Upper lobe of left lung (tissue), 6 donors: ENCODE measurements around the gene PHACTR1. TPM values are rescaled to one million over a fixed set of nuclear protein-coding genes. Genes with fewer than 3 reads are reported as not detected.

ENCODE experiments used
- ATAC-seq, 2 donors: fragments of 200-7000 bp; cut with Tn5 transposase; one replicate each; pipeline ENCODE4 v1.9.1; 2022; ENCODE audit warnings: mild to moderate bottlenecking in 2 of 2, moderate library complexity in 2 of 2; ENCODE audit not compliant: low FRiP score in 2 of 2
- DNase-seq, 2 donors: peaks; one replicate each; pipeline ENCODE4 v3.0.0-alpha.2; 2019 to 2020
- H3K27ac ChIP-seq, 4 donors: fragments of 200-600 bp; sonication (generic); one replicate each; pipeline ENCODE4 v1.5.1; 2016 to 2019
- H3K27me3 ChIP-seq, 4 donors: fragments of 200-600 bp; sonication (generic); one replicate each; pipeline ENCODE4 v1.5.1; 2017 to 2019
- H3K36me3 ChIP-seq, 4 donors: fragments of 200-600 bp; sonication (generic); one replicate each; pipeline ENCODE4 v1.5.1; 2016 to 2019
- H3K4me1 ChIP-seq, 4 donors: fragments of 200-600 bp; sonication (generic); one replicate each; pipeline ENCODE4 v1.5.1; 2018 to 2019
- H3K4me3 ChIP-seq, 4 donors: fragments of 200-600 bp; sonication (generic); one replicate each; pipeline ENCODE4 v1.5.1; 2017 to 2019; ENCODE audit warnings: mild to moderate bottlenecking in 2 of 4, moderate library complexity in 1 of 4
- H3K9me3 ChIP-seq, 4 donors: fragments of 200-600 bp; sonication (generic); one replicate each; pipeline ENCODE4 v1.5.1; 2018 to 2019
- CTCF ChIP-seq, 6 experiments: fragments of 450-650 bp in 4 of 6; fragments of 200-600 bp in 2 of 6; sonication (generic) in 2 of 6; IDR thresholded peaks; one replicate each; pipeline ENCODE4 v1.5.1; 2016 to 2019; ENCODE audit warnings: antibody characterized with exemption in 6 of 6
- EP300 ChIP-seq, 4 donors: sonication (generic); formaldehyde crosslinking; IDR thresholded peaks; one replicate each; pipeline ENCODE4 v1.5.1; 2017; ENCODE audit warnings: antibody characterized with exemption in 4 of 4, control low read depth in 2 of 4
- POLR2A ChIP-seq, 4 donors: fragments of 450-650 bp; IDR thresholded peaks; one replicate each; pipeline ENCODE4 v1.5.1; 2016 to 2017; ENCODE audit warnings: antibody characterized with exemption in 4 of 4, mild to moderate bottlenecking in 2 of 4
- POLR2AphosphoS5 ChIP-seq, 2 donors: sonication (generic); formaldehyde crosslinking; IDR thresholded peaks; one replicate each; pipeline ENCODE4 v1.5.1; 2017; ENCODE audit warnings: antibody characterized with exemption in 2 of 2
- WGBS, 2 donors: methylation state at CpG; one replicate each; pipeline ENCODE4 v1.1.5; 2017 to 2018; 5-methylcytosine and 5-hydroxymethylcytosine counted together
- total RNA-seq, 6 donors: library from RNA; depleted of rRNA in 4 of 6; stranded (reverse); fragments of >200 nt in 4 of 6; gene quantifications; one replicate each; pipeline versions ENCODE4 v1.1.0 to v1.2.1, GENCODE V29; 2016 to 2021
- donor health status: DM: no; HTN: no; CAD: no; lungs with moderate emphysema.
- donor health status: DM: no; HTN: yes; CAD: no; lungs with severe emphysema.

Gene PHACTR1
- total RNA-seq, 6 donors from 2014 or later: 63.2 to 121 (median 90.9) TPM

GRCh38 chr6:13164291-13164690 is 447.7 kb downstream of the PHACTR1 start:
- no peak overlapping the region for H3K27ac ChIP-seq
- TF ChIP-seq EP300 (IDR thresholded peaks at IDR 0.05) (no peak), POLR2A (IDR thresholded peaks at IDR 0.05) (no peak), POLR2AphosphoS5 (IDR thresholded peaks at IDR 0.05) (no peak), CTCF (IDR thresholded peaks at IDR 0.05) (no peak)
- H3K4me3 ChIP-seq: no peak overlapping the region
- H3K36me3 ChIP-seq: no peaks in the 10 kb centered on the region
- DNase-seq (no peak), ATAC-seq (no peak)
- no peaks in the 10 kb centered on the region for H3K9me3 ChIP-seq
- no peaks in the 10 kb centered on the region for H3K27me3 ChIP-seq
- peaks cover 0 to 6% (median 0%) of the 10 kb centered on the region in 4 donors for H3K4me1 ChIP-seq
- 95 to 96% methylated on average over 8 of the region's 8 CpGs for WGBS, 2 donors

- TF ChIP-seq CTCF (IDR thresholded peaks at IDR 0.05): no peak
- TF ChIP-seq EP300 (IDR thresholded peaks at IDR 0.05): no peak
- no peak for TF ChIP-seq POLR2AphosphoS5 (IDR thresholded peaks at IDR 0.05)
- TF ChIP-seq POLR2A (IDR thresholded peaks at IDR 0.05): no peak
- no peaks in the 10 kb centered on the region for H3K36me3 ChIP-seq
- no peak overlapping the region for H3K27ac ChIP-seq
- peaks cover 0 to 6% (median 0%) of the 10 kb centered on the region in 4 donors for H3K4me1 ChIP-seq
- WGBS, 2 donors: 72 to 81% methylated on average over 10 of the region's 10 CpGs
- H3K9me3 ChIP-seq: no peaks in the 10 kb centered on the region
- no peaks in the 10 kb centered on the region for H3K27me3 ChIP-seq
- DNase-seq: no peak
- ATAC-seq: no peak
- no peak overlapping the region for H3K4me3 ChIP-seq
These were observed 449.1 kb downstream of the PHACTR1 start for GRCh38 chr6:13165502-13166172.

GRCh38 chr6:13166269-13166668 is 449.7 kb downstream of the PHACTR1 start:
- ATAC-seq (no peak), DNase-seq (no peak)
- 88 to 93% methylated on average over 5 of the region's 5 CpGs for whole genome bisulfite sequencing, 2 donors
- Histone ChIP-seq H3K4me3 (no peak overlapping the region), H3K27me3 (no peaks in the 10 kb centered on the region), H3K36me3 (no peaks in the 10 kb centered on the region), H3K27ac (no peak overlapping the region), H3K9me3 (no peaks in the 10 kb centered on the region), H3K4me1 (peaks cover 0 to 6% (median 0%) of the 10 kb centered on the region in 4 donors)
- TF ChIP-seq POLR2A (IDR thresholded peaks at IDR 0.05) (no peak), CTCF (IDR thresholded peaks at IDR 0.05) (no peak), POLR2AphosphoS5 (IDR thresholded peaks at IDR 0.05) (no peak), EP300 (IDR thresholded peaks at IDR 0.05) (no peak)

GRCh38 chr6:13166916-13167315 is 450.3 kb downstream of the PHACTR1 start:
- TF ChIP-seq CTCF (IDR thresholded peaks at IDR 0.05) (no peak), POLR2A (IDR thresholded peaks at IDR 0.05) (no peak), POLR2AphosphoS5 (IDR thresholded peaks at IDR 0.05) (no peak), EP300 (IDR thresholded peaks at IDR 0.05) (no peak)
- no peaks in the 10 kb centered on the region for H3K9me3 ChIP-seq
- 81 to 94% methylated on average over 3 of the region's 3 CpGs for WGBS, 2 donors
- no peak overlapping the region for H3K4me3 ChIP-seq
- no peak overlapping the region for H3K27ac ChIP-seq
- no peaks in the 10 kb centered on the region for H3K27me3 ChIP-seq
- no peak for DNase-seq
- no peaks in the 10 kb centered on the region for H3K36me3 ChIP-seq
- no peak for ATAC-seq
- peaks cover 0 to 6% (median 0%) of the 10 kb centered on the region in 4 donors for H3K4me1 ChIP-seq

GRCh38 chr6:13172291-13172690 is 455.7 kb downstream of the PHACTR1 start:
- 98 to 100% methylated on average over 2 to 3 of the region's 3 CpGs for WGBS, 2 donors
- no peak for ATAC-seq

More at GRCh38 chr6:13172291-13172690, 455.7 kb downstream of the PHACTR1 start:
- Histone ChIP-seq H3K4me1 (no peaks in the 10 kb centered on the region), H3K36me3 (no peaks in the 10 kb centered on the region), H3K4me3 (no peak overlapping the region), H3K27me3 (no peaks in the 10 kb centered on the region), H3K9me3 (no peaks in the 10 kb centered on the region), H3K27ac (no peak overlapping the region)
- no peak for DNase-seq
- no peak for TF ChIP-seq POLR2AphosphoS5 (IDR thresholded peaks at IDR 0.05)
- TF ChIP-seq POLR2A (IDR thresholded peaks at IDR 0.05): no peak
- TF ChIP-seq CTCF (IDR thresholded peaks at IDR 0.05): no peak
- TF ChIP-seq EP300 (IDR thresholded peaks at IDR 0.05): no peak
